ENCODE measurements around the gene PRMT7. TPM values are rescaled to one million over a fixed set of nuclear protein-coding genes. Genes with fewer than 3 reads are reported as not detected.

The PRMT7 gene
- polyA plus RNA-seq, 1 donor (not counting 4 experiments of a cell fraction or from before 2014, with no cell fraction given): 27.4 TPM

- no peaks in the 10 kb centered on the region for H3K4me1 ChIP-seq (ENCODE audit: control insufficient read depth, extremely low read depth, insufficient read depth, low read length)
- no peak overlapping the region for H3K4me3 ChIP-seq (ENCODE audit: control insufficient read depth in 2 of 3, extremely low read depth in 1 of 3, insufficient read depth in 2 of 3, low read depth in 1 of 3, low read length in 3 of 3)
- H2AFZ ChIP-seq (ENCODE audit: control insufficient read depth, low read length): no peak overlapping the region
- H3K9me3 ChIP-seq (ENCODE audit: control insufficient read depth, low read depth, low read length): no peaks in the 10 kb centered on the region
- no peaks in the 10 kb centered on the region for H3K36me3 ChIP-seq (ENCODE audit: control insufficient read depth in 2 of 2, extremely low read depth in 1 of 2, insufficient read depth in 2 of 2, low read length in 2 of 2)
- TF ChIP-seq EZH2 (IDR thresholded peaks at IDR 0.05; ENCODE audit: low read length) (no peak), CTCF (optimal IDR thresholded peaks at IDR 0.05 in 1 of 3, IDR thresholded peaks at IDR 0.05 in 1 of 3, conservative IDR thresholded peaks at IDR 0.05 in 1 of 3; ENCODE audit: extremely low read depth in 1 of 3, insufficient read depth in 2 of 3, low read length in 3 of 3) (no peak)
- DNase-seq (ENCODE audit: low read depth, low spot score) (no peak), FAIRE-seq (no peak)
- dilution Hi-C loops (cut with MboI; ENCODE audit: extremely low pct_ligation_motif_present, low sequenced_read_pairs): no loop called here
- H4K20me1 ChIP-seq (ENCODE audit: control insufficient read depth, extremely low read depth, insufficient read depth, low read length): no peaks in the 10 kb centered on the region
- no peaks in the 10 kb centered on the region for H3K9me1 ChIP-seq (ENCODE audit: control insufficient read depth, extremely low read depth, insufficient read depth, low read length)
- H3K4me2 ChIP-seq (ENCODE audit: control insufficient read depth, extremely low read depth, insufficient read depth, low read depth, low read length): no peak overlapping the region
- no peak overlapping the region for H3K9ac ChIP-seq (ENCODE audit: control insufficient read depth, extremely low read depth, insufficient read depth, low read length)
- no peaks in the 10 kb centered on the region for H3K79me2 ChIP-seq (ENCODE audit: control insufficient read depth, insufficient read depth, low read length)
- no peak overlapping the region for H3K27ac ChIP-seq (ENCODE audit: control insufficient read depth, insufficient read depth, low read length)
- H3K27me3 ChIP-seq (ENCODE audit: control insufficient read depth, extremely low read depth, insufficient read depth, low read length): peaks cover 13% of the 10 kb centered on the region
Measured at GRCh38 chr16:68399456-68399855, 88.6 kb downstream of the PRMT7 start.

GRCh38 chr16:68400083-68400923 lies 89.5 kb downstream of the PRMT7 start:
- dilution Hi-C loops (cut with MboI; ENCODE audit: extremely low pct_ligation_motif_present, low sequenced_read_pairs): no loop called here
- Histone ChIP-seq H3K9ac (ENCODE audit: control insufficient read depth, extremely low read depth, insufficient read depth, low read length) (no peak overlapping the region), H3K9me1 (ENCODE audit: control insufficient read depth, extremely low read depth, insufficient read depth, low read length) (no peaks in the 10 kb centered on the region), H3K4me2 (ENCODE audit: control insufficient read depth, extremely low read depth, insufficient read depth, low read depth, low read length) (no peak overlapping the region), H3K9me3 (ENCODE audit: control insufficient read depth, low read depth, low read length) (no peaks in the 10 kb centered on the region), H4K20me1 (ENCODE audit: control insufficient read depth, extremely low read depth, insufficient read depth, low read length) (no peaks in the 10 kb centered on the region), H3K27ac (ENCODE audit: control insufficient read depth, insufficient read depth, low read length) (no peak overlapping the region), H3K36me3 (ENCODE audit: control insufficient read depth in 2 of 2, extremely low read depth in 1 of 2, insufficient read depth in 2 of 2, low read length in 2 of 2) (no peaks in the 10 kb centered on the region), H3K4me3 (ENCODE audit: control insufficient read depth in 2 of 3, extremely low read depth in 1 of 3, insufficient read depth in 2 of 3, low read depth in 1 of 3, low read length in 3 of 3) (no peak overlapping the region), H3K27me3 (ENCODE audit: control insufficient read depth, extremely low read depth, insufficient read depth, low read length) (peaks cover 13% of the 10 kb centered on the region), H3K79me2 (ENCODE audit: control insufficient read depth, insufficient read depth, low read length) (no peaks in the 10 kb centered on the region), H3K4me1 (ENCODE audit: control insufficient read depth, extremely low read depth, insufficient read depth, low read length) (no peaks in the 10 kb centered on the region), H2AFZ (ENCODE audit: control insufficient read depth, low read length) (no peak overlapping the region)
- DNase-seq (ENCODE audit: low read depth, low spot score) (no peak), FAIRE-seq (no peak)
- no peak for TF ChIP-seq CTCF (optimal IDR thresholded peaks at IDR 0.05 in 1 of 3, IDR thresholded peaks at IDR 0.05 in 1 of 3, conservative IDR thresholded peaks at IDR 0.05 in 1 of 3; ENCODE audit: extremely low read depth in 1 of 3, insufficient read depth in 2 of 3, low read length in 3 of 3)
- no peak for TF ChIP-seq EZH2 (IDR thresholded peaks at IDR 0.05; ENCODE audit: low read length)

Data from keratinocyte (primary cell).